Lower leg skin (tissue), 4 donors: ENCODE data around the gene CAPZA1. TPM values are rescaled to one million over a fixed set of nuclear protein-coding genes. Genes with fewer than 3 reads are reported as not detected.

ENCODE experiments used
- DNase-seq, 2 donors: peaks; one replicate each; pipeline ENCODE4 v3.0.0-alpha.2; 2019; ENCODE audit warnings: low spot score in 2 of 2
- H3K4me3 ChIP-seq: fragments of 200-600 bp; sonication (generic); 2 replicates; pipeline ENCODE4 v1.5.1; 2017; ENCODE audit warnings: mild to moderate bottlenecking, low read depth; ENCODE audit not compliant: poor library complexity, severe bottlenecking
- CTCF ChIP-seq, 3 donors: fragments of 450-650 bp; IDR thresholded peaks; one replicate each; pipeline ENCODE4 v1.5.1; 2016; ENCODE audit warnings: antibody characterized with exemption in 3 of 3, mild to moderate bottlenecking in 3 of 3, moderate library complexity in 2 of 3
- POLR2A ChIP-seq, 2 donors: fragments of 450-650 bp; IDR thresholded peaks; one replicate each; pipeline ENCODE4 v1.6.1; 2016 to 2017; ENCODE audit warnings: antibody characterized with exemption in 2 of 2, mild to moderate bottlenecking in 1 of 2, moderate library complexity in 1 of 2
- WGBS, 2 donors: methylation state at CpG; one replicate each; pipeline ENCODE4 v1.1.5; 2018; 5-methylcytosine and 5-hydroxymethylcytosine counted together
- intact Hi-C: fragments of 100-400 bp; cut with DNase I; formaldehyde crosslinking; loops from one replicate; pipeline ENCODE4 v1.15.0; 2023; ENCODE audit warnings: low total_unique reads
- total RNA-seq, 4 donors: library from RNA; depleted of rRNA; stranded (reverse); fragments of >200 nt; gene quantifications; one replicate each; pipeline ENCODE4 v1.1.0, GENCODE V29; 2016

CAPZA1 gene
- total RNA-seq, 4 donors from 2014 or later, result 110 to 170 (median 144) TPM

DNA sequence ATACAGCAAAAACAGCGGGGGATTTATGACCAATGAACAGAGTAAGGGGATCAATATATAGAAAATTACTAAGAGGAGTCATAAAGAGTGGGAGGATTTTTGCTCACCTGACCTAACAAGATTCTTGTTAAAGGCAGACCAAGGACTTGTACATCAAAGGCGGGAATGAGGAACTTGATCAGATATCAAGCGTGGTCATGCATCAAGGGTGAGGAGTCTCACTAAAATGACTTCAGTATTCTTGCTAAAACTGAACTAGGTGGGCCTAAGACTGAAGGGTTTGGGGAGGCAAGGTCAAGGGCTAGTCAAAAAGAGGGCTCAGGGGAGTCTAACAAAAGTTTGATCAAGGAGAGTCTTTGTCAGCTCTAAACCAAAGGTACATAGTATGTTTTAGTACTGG, 56.9 kb downstream of the CAPZA1 start:
- TF ChIP-seq POLR2A (IDR thresholded peaks at IDR 0.05) (no peak), CTCF (IDR thresholded peaks at IDR 0.05) (no peak)
- intact Hi-C loops, result no loop called here
- H3K4me3 ChIP-seq, result no peak overlapping the region
- 73 to 76% methylated on average over 3 of the region's 3 CpGs for WGBS, 2 donors
- no peak for DNase-seq

DNA sequence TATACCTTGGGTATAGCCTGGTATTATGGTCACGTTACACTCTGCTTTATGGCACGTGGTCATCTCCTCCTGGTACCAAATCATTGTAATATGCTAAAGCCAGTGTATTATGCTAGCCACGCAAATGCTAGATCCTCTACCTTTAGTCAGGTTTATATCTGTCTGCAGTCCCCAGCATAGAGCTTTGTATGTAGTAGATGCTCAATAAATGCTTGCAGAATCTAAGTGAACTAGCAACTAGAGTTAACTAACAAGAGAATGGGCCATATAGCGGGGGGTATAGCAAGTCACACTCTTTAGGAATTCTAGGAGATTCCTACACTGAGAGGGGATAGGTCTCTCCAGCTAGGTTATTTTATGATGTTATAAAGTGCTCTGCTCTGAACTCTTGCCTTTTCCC, 57.9 kb downstream of the CAPZA1 start:
- intact Hi-C loops, result no loop called here
- TF ChIP-seq POLR2A (IDR thresholded peaks at IDR 0.05), result no peak
- TF ChIP-seq CTCF (IDR thresholded peaks at IDR 0.05), result no peak
- whole genome bisulfite sequencing, 2 donors, result 96 to 98% methylated on average over 4 of the region's 4 CpGs
- no peak for DNase-seq
- H3K4me3 ChIP-seq, result no peak overlapping the region

- intact Hi-C loops, result no loop called here
- no peak for TF ChIP-seq CTCF (IDR thresholded peaks at IDR 0.05)
- no peak for TF ChIP-seq POLR2A (IDR thresholded peaks at IDR 0.05)
- peak in 1 of 2 donors; percentile 40 for DNase-seq
- H3K4me3 ChIP-seq, result no peak overlapping the region
- 79 to 83% methylated on average over 3 of the region's 3 CpGs for WGBS, 2 donors
These were observed 59.0 kb downstream of the CAPZA1 start for GRCh38 chr1:112678605-112679004.

GRCh38 chr1:112685913-112686312, 66.3 kb downstream of the CAPZA1 start:
- intact Hi-C loops, result no loop called here
- TF ChIP-seq POLR2A (IDR thresholded peaks at IDR 0.05), result no peak
- no peak for TF ChIP-seq CTCF (IDR thresholded peaks at IDR 0.05)
- WGBS, 2 donors, result 87 to 90% methylated on average over 5 of the region's 5 CpGs
- H3K4me3 ChIP-seq, result no peak overlapping the region
- peak in 1 of 2 donors; percentile 50 for DNase-seq

DNA sequence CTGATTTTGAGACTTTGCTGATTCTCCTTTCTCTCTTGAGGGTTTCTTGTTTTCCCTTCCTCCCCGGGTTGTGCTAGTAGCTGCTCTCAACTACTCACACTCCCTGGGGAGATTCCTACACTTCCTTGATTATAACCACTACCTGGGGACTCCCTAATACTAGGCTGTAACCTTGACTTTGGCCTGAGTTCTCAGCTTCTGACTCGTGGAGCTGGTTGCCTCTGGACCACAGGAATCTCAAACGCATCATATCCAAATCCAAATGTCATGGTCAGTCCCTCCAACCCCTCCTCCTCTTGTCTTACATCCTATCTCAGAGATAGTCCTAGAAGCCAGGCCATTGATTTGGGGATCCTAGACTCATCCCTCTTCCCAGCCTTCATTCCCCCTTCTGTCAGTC, 66.8 kb downstream of the CAPZA1 start:
- intact Hi-C loops, result no loop called here
- 60 to 72% methylated on average over 3 of the region's 3 CpGs for WGBS, 2 donors
- DNase-seq, result peak in 1 of 2 donors; percentile 61
- TF ChIP-seq POLR2A (IDR thresholded peaks at IDR 0.05), result no peak
- no peak for TF ChIP-seq CTCF (IDR thresholded peaks at IDR 0.05)
- H3K4me3 ChIP-seq, result no peak overlapping the region

DNA sequence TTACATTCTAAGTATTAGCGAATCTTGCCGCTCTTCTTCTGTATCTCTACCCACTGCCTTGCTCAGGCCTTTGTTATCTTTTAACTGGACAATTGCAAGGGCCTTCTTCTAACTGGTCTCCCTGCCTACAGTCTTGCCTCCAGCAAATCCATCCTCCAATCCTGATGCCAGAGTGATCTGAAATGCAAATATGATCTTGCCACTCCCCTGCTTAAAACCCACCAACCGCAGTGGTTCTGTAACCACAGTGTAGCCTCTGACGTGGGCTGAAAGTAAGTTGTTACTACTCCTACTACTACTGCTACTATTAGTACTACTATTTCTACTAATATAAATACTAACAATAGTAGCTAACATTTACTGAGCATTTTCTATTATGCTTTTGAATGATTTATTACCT, 67.2 kb downstream of the CAPZA1 start:
- intact Hi-C loops, result no loop called here
- H3K4me3 ChIP-seq, result no peak overlapping the region
- TF ChIP-seq POLR2A (IDR thresholded peaks at IDR 0.05) (no peak), CTCF (IDR thresholded peaks at IDR 0.05) (no peak)
- DNase-seq, result no peak
- 85% methylated on average over 4 of the region's 4 CpGs for WGBS, 2 donors
